Measurements from ENCODE around the gene IFNAR1.

Gene IFNAR1

GRCh38 chr21:33324291-33325221 lies at the start of gene IFNAR1:
Gene IFNAR1, plus strand, starts transcription at chr21:33324970. Its CDS starts 86 bp downstream, at chr21:33325056.
- peak; percentile 99 for DNase-seq (ENCODE audit: low read depth)

GRCh38 chr21:33278721-33279120 lies 46.0 kb upstream of the IFNAR1 start:
- DNase-seq (ENCODE audit: low read depth) = no peak

- DNase-seq (ENCODE audit: low read depth) = no peak
Observed at GRCh38 chr21:33279330-33279820, 45.4 kb upstream of the IFNAR1 start.

- DNase-seq (ENCODE audit: low read depth) = no peak
Observed at GRCh38 chr21:33281096-33281652, 43.6 kb upstream of the IFNAR1 start.

GRCh38 chr21:33283203-33283602 lies 41.6 kb upstream of the IFNAR1 start:
- DNase-seq (ENCODE audit: low read depth) = no peak

GRCh38 chr21:33286076-33286475 lies 38.7 kb upstream of the IFNAR1 start:
- no peak for DNase-seq (ENCODE audit: low read depth)

- DNase-seq (ENCODE audit: low read depth) = no peak
Observed at GRCh38 chr21:33286600-33287456, 37.9 kb upstream of the IFNAR1 start.

GRCh38 chr21:33289199-33289819 lies 35.5 kb upstream of the IFNAR1 start:
- DNase-seq (ENCODE audit: low read depth) = no peak

- no peak for DNase-seq (ENCODE audit: low read depth)
Observed at GRCh38 chr21:33290441-33290840, 34.3 kb upstream of the IFNAR1 start.

GRCh38 chr21:33291686-33292085 lies 33.1 kb upstream of the IFNAR1 start:
- DNase-seq (ENCODE audit: low read depth) = no peak

GRCh38 chr21:33292724-33293123 lies 32.0 kb upstream of the IFNAR1 start:
- no peak for DNase-seq (ENCODE audit: low read depth)

GRCh38 chr21:33293136-33293535 lies 31.6 kb upstream of the IFNAR1 start:
- no peak for DNase-seq (ENCODE audit: low read depth)

GRCh38 chr21:33293811-33294216 lies 31.0 kb upstream of the IFNAR1 start:
- DNase-seq (ENCODE audit: low read depth) = no peak

GRCh38 chr21:33296156-33296555 lies 28.6 kb upstream of the IFNAR1 start:
- DNase-seq (ENCODE audit: low read depth) = no peak

- no peak for DNase-seq (ENCODE audit: low read depth)
Observed at GRCh38 chr21:33299181-33299752, 25.5 kb upstream of the IFNAR1 start.

- no peak for DNase-seq (ENCODE audit: low read depth)
Observed at GRCh38 chr21:33300701-33301631, 23.8 kb upstream of the IFNAR1 start.

GRCh38 chr21:33301632-33302002 lies 23.2 kb upstream of the IFNAR1 start:
- no peak for DNase-seq (ENCODE audit: low read depth)

- DNase-seq (ENCODE audit: low read depth) = no peak
Observed at GRCh38 chr21:33302055-33302454, 22.7 kb upstream of the IFNAR1 start.

- no peak for DNase-seq (ENCODE audit: low read depth)
Observed at GRCh38 chr21:33302796-33303195, 22.0 kb upstream of the IFNAR1 start.

- DNase-seq (ENCODE audit: low read depth) = no peak
Observed at GRCh38 chr21:33305344-33305671, 19.5 kb upstream of the IFNAR1 start.

GRCh38 chr21:33305938-33306337 lies 18.8 kb upstream of the IFNAR1 start:
- DNase-seq (ENCODE audit: low read depth) = no peak

All from activated T-helper 9 cell treated with anti-CD3 and anti-CD28 coated beads, Interleukin-2, amount 50 U/mL, for 16 hours (primary cell).